Measurements from ENCODE around the gene AP5S1.
A peak's percentile ranks its signal among the peaks of the same experiment; 100 is the strongest.

The AP5S1 gene

DNA sequence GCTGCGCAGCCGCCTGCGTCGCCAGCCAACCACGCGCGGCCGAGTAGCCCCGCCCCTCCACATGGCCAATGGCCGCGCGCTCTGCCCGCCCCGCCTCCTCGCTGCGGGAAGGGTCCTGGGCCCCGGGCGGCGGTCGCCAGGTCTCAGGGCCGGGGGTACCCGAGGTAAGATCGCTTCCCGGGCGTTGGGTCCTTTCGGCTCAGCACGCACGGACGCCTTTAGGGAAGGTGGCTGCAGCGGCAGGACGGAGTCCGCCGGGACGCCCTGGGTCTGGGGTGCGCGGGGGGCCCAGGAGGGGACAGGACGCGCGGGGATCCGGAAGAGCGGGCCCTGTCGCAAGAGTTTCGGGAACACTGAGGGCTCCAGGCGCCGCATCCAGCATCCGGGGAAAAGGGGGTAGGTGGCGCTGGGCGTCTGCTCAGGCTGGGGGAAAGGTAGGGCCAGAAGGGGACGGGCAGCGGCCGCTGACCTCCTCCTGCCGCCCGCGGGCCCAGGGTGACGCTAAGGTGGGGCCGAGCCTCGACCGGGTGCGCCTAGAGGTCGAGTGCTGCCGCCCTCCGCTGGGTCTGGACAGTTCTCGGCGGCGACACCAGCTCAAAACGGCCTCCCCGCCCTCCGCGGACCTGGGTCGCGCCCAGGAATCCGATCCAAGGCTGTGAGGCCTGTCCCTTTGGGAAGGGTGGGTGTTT, 26.5 kb downstream of the AP5S1 start, which contains the start of gene MAVS:
TSS of gene MAVS (plus strand) at position 95 of the 689 bp plus-strand sequence. CDS start 7,791 bp downstream, outside the sequence.
- peak; percentile 84 for DNase-seq

DNA sequence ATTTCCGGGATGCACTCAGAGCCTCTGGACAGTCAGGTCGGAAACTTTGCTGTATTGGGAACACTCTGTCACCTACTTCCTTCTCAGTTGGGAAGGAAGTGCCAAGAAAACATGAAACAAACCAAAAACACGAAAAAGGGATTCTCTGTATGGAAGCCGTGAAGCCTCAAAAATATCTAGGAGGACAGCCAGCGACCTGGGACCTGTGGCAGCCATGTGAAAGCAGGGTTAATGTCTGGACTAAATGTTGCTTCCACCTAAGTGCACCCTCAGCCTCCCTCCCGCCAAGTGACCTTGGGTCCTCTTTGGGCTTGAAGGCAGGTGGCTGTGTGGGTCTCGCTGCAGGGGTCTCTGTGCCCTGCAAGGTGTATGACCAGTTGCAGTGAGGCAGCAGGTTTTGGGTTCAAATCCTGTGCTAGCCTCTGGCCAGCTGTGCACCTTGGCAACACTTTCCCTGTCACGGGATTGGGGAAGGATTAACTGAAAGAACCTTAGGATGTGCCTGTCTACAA, 27.1 kb downstream of the AP5S1 start:
- DNase-seq: no peak

DNA sequence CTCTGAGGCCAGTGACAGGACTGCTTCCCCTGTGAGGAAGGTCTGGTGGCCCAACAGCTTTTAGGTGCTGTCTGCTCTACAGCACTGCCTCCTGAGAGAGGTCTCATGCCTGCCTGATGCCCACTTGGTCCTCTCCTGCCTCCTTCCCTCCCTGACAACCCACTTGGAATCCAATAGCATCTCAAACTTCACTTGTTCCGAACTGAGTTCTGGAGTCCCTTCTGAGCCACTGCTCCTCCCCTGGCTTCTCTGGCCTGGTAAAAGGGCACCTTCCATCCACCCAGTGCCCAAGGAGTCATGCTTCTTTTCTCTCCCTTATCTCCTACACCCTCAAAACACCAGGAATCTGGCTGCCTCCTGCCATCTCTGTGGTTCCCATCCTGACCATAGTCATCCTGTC, 28.2 kb downstream of the AP5S1 start:
- no peak for DNase-seq

DNA sequence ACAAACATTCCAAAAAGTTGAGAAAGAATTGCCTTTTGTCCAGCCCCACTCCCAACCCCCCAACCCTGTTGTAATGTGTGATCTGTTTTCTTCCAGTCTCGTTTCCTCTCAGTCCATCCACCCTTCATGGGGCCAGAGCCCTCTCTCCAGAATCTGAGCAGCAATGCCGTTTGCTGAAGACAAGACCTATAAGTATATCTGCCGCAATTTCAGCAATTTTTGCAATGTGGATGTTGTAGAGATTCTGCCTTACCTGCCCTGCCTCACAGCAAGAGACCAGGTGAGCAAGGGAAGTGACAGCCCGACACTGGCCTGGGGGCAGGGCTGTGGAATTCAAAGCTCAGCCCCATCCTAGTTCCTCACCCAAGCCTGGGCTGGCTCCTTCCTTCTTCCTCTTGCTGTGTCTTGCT, 34.1 kb downstream of the AP5S1 start:
- DNase-seq: no peak

DNA sequence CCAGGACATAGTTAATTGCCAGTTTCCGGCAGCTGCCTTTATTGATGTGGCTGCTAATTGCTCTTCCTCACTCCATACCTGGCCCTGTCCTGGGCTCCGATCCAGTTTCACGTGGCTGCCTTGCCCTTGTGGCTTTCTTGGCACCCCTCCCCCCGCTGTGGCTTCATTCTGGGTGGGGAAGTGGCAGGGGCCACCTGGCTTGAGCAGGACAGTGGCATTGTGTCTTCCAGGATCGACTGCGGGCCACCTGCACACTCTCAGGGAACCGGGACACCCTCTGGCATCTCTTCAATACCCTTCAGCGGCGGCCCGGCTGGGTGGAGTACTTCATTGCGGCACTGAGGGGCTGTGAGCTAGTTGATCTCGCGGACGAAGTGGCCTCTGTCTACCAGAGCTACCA, 37.1 kb downstream of the AP5S1 start:
- no peak for DNase-seq

DNA sequence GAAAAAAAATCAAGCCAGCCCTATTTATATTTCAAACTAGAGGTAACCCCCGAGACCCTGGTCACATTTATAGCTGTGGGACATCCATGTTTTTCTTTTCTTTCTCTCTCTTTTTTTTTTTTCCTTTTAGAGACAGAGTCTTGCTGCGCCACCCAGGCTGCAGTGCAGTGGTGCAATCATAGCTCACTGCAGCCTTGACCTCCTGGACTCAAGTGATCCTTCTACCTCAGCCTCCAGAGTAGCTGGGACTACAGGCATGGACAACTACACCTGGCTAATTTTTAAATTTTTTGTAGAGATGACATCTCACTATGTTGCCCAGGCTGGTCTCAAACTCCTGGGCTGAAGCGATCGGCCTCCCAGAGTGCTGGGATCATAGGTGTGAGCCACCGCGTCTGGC, 38.3 kb downstream of the AP5S1 start:
- no peak for DNase-seq

DNA sequence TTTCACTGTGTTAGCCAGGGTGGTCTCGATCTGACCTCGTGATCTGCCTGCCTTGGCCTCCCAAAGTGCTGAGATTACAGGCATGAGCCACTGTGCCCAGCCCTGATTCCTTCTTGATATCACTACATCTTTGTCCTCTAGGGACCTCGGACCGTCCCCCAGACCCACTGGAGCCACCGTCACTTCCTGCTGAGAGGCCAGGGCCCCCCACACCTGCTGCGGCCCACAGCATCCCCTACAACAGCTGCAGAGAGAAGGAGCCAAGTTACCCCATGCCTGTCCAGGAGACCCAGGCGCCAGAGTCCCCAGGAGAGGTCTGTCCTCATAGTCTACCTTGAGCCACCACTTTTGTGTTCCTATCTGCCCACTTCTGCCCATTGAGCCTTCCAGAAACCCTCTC, 40.8 kb downstream of the AP5S1 start:
- DNase-seq: no peak

DNA sequence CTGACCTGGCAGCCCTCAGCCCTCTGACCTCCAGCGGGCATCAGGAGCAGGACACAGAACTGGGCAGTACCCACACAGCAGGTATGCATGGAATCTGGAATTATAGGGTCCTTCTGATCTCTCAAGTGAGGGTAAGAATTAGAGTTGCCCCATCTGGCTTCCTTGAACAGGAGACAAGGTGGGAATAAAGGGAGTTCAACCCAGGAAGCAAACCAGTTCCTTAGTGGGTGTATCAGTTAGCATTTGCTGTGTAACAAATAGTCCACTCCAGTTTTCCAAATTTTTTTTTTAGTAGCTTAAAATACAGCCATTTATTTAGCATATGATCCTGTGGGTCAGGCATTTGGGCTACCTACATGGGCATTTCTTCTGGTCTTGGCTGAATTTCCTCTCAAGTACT, 42.0 kb downstream of the AP5S1 start:
- no peak for DNase-seq

DNA sequence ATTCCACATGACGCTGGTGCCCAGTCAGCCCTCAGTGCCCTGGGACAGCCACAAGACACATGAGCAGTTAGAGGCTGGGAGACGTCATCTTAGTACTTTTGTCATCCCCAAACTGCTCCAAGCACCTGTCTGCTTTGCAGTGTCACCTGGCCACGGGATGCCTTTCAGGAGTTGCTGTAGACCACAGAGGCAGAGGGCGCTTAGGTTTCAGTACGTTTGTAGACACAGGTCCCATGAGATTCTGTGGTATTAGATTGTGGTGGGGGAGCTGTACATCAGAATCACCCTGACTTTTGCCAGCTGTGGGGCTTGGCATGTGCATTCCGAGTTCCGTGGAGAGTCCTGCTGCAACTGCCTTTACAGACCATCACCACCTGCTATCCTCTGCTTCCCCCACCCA, 43.0 kb downstream of the AP5S1 start:
- DNase-seq: no peak

DNA sequence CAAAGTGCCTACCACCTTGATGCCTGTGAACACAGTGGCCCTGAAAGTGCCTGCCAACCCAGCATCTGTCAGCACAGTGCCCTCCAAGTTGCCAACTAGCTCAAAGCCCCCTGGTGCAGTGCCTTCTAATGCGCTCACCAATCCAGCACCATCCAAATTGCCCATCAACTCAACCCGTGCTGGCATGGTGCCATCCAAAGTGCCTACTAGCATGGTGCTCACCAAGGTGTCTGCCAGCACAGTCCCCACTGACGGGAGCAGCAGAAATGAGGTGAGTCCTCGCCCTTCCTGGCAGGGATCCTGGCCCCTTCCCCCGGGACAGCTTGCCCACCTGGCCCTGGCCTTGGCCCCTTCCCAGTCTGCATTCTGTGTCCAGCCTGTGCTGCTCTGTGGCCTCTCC, 44.2 kb downstream of the AP5S1 start:
- DNase-seq: no peak

DNA sequence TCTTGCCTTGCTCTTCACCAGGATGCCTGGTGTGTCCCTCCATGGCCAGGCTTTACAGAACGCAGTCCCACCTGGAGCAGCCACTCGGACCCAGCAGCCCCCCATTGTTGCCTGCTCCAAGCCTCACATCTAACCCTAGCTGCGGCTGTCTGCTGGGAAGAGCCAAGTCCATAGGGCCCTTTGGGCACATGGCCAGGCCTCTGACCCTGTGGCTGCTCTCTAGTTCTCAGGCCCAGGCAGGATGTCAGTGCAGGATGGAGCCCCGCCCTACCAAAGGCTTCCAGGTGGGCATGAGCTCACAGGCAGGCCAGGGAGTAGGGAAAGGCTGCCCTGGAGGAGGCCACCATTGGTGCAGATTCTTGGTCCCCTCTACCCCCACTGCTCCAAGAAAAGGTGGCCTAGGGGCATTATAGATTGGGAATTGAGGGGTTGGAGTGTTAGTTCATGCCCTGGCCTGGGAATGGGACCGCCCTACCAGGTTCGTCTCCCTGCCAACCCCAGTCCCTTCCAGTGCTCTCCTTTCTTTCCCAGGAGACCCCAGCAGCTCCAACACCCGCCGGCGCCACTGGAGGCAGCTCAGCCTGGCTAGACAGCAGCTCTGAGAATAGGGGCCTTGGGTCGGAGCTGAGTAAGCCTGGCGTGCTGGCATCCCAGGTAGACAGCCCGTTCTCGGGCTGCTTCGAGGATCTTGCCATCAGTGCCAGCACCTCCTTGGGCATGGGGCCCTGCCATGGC, 45.0 kb downstream of the AP5S1 start:
- no peak for DNase-seq

DNA sequence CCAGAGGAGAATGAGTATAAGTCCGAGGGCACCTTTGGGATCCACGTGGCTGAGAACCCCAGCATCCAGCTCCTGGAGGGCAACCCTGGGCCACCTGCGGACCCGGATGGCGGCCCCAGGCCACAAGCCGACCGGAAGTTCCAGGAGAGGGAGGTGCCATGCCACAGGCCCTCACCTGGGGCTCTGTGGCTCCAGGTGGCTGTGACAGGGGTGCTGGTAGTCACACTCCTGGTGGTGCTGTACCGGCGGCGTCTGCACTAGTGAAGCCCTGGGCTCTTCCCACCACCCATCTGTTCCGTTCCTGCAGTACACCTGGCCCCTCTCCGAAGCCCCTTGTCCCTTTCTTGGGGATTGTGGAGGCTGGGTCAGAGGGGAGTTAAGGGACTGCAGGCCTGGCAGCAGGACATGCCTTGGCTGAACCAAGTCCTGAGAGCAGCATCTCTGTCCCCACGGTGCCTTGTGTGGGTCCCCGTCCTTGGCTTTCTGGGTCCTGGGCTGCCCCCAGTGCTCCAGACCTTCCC, 45.6 kb downstream of the AP5S1 start:
- DNase-seq: no peak

DNA sequence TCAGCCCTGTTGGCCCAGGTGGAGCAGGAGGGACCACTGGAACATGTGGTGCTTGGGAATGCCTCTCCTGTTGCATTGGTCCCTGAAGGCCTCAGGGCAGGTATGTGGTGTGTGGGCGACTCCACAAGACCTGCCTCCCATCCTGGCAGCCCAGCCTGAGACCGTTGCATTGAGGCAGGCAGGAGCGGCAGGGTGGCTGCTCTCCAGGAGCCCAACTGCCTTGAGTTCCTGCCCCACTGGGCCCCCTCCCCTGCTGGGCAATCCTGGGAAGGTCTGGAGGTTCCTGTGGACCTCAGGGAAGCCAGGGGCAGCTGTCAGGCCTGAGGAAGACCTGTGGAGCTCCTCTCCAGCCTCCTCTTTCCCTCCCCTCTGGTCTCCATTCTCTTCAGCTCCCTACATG, 46.1 kb downstream of the AP5S1 start:
- DNase-seq: no peak

DNA sequence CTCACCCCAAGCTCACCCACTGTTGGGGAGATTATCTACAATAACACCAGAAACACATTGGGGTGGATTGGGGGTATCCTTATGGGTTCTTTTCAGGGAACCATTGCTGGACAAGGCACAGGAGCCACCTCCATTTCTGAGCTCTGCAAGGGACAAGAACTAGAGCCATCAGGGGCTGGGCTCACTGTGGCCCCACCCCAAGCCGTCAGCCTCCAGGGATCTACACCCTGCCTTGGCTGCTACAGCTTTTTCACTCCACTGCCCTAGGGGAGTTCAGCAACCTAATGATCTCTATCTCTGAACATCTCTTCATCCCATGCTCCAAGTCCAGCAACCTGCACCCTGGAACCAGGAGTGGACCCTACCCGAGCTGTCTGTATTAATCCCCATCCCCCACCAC, 47.5 kb downstream of the AP5S1 start:
- no peak for DNase-seq

DNA sequence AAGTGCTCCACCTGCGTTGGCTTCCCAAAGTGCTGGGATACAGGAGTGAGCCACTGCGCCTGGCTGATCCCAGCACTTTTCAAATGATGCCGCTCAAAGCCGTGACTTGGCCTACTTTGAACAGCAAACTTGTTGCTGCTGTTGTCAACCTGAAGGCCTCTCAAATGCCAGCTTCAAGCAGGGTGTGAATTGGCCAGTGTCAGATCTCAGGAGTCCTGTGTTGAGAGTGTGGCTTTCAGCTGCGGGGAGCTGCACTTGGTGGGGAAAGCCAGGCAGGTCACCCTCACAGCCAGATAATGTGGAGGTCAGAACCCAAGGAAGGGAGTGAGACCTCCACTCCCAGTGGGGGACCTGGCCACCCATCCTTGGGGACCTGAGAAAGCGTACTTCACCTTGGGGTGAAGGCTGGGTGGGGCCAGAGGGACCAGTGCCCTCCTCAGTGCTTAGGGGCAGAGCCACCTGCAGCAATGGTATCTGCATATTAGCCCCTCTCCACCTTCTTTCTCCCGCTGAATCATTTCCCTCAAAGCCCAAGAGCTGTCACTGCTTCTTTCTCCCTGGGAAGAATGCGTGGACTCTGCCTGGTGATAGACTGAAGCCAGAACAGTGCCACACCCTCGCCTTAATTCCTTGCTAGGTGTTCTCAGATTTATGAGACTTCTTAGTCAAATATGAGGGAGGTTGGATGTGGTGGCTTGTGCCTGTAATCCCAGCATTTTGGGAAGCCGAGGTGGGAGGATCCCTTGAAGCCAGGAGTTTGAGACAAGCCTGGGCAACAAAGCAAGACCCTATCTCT, 49.7 kb downstream of the AP5S1 start:
- no peak for DNase-seq

DNA sequence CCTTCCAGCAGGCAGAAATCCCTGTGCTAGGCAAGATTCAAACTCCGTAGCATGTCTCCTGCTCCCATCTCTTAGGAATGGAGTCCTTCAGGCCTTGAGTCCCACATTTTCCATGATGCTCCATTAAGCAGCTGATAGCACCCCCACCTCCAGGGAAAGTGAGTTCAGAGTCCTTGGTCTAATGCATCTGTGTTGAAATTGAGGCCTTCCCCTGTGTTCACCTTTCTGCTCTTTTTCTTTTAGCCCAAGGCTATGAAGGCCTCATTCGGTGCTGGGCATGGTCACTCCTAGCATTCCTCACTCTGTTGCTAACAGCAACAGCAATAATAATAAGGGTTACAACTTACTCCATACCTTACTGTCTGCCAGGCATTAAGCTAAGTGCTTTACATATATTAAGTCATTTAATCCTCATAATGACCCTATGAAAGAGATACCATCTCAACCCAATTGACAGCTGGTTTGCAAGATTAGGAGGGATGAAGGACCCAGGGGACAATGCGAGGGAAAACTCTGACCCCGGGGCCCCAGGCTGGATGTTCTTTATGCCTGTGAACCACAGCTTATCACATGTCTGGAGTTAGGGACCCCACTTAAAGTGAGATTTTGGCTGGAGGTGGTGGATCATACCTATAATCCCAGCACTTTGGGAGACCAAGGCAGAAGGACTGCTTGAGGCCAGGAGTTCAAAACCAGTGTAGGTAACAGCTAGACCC, 51.4 kb downstream of the AP5S1 start:
- DNase-seq: no peak

DNA sequence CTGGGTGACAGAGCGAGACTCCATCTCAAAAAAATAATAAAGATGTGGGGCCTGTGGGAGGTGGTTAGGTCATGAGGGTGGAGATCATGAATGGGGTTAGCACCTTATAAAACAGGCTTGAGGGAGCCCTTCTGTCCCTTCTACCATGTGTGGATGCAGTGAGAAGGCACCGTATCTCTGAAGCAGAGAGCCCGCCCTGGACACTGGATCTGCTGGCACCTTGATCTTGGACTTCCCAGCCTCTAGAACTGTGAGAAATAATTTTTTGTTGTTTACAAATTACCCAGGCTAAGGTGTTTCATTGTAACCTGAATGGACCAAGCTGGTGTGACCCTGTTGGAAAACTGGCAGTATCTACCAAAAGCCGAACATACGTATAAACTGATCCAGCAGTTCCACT, 53.2 kb downstream of the AP5S1 start:
- DNase-seq: no peak

DNA sequence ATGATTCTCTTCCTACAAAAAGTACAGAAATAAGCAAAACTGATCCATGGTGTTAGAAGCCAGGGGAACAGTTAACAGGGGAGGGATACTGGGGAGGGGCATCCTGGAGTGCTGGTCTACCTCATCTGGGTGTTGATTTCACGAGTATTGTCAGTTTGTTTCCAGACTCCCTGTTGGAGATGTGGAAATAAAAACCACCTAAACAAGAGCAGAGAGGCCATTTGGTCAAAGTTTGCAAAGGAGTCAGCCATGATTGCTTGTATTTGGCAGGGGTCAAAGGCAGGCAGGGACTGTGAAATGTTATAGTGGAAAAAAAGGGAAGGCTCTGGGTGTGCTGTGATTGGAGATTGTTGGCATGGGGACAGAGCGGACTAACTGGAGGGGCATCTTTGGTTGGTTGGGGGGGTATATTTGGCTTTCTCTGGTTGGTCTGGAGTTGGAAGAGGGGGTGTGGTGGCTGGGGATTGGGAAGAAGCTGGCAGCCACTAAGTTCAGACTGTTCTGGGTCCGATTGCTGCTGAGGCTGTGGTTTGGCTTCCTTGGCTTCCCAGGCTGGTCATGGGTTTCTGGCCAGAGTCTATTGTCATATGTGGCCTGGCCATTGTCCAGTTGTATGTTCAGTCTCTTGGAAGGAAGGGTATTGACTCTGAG, 54.0 kb downstream of the AP5S1 start:
- no peak for DNase-seq

DNA sequence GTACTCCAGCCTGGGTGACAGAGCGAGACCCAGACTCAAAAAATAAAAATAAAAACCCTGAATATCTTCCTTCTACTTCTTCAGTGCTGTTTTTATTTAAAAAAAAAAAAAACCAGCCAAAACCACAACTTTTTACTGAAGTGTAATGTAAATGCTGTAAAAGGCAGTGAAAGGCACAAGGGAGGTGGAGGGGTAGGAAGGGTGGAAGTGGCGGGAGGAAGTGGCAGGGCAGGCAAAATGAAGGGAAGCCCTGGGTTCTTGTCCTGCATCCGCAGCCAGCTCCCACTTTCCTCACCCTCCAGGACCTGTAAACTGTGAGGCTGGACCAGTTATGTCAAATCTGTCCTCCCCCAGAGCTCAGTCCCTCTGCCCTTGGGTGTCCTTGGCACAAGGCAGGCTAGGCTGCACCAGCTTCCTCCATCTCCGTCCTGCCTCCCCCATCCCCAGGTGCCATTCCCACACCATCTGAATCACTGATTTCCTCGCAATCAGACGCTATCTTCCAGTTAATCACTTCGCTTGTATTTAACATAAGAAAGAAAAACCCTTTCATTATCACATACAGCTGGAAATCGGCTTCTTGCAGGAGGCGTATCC, 55.1 kb downstream of the AP5S1 start:
- DNase-seq: no peak

DNA sequence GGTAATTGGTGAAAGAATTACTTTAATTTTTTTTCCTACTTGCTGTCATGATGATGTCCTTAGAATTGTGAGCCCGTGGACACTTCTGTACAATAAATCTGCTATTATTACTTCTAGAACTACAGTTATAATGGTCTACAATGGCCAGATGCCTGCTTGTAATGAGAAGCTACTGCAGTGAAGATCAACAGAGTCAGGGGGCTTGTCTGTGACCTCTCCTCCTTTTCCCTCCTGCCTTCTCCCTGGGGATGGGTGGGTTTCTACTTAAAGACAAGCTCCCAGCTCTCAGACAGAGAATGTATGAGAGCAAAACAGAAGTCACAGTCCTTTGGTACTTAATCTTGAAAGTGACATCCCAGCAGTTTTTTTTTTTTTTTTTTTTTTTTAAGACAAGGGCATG, 55.7 kb downstream of the AP5S1 start:
- no peak for DNase-seq

DNA sequence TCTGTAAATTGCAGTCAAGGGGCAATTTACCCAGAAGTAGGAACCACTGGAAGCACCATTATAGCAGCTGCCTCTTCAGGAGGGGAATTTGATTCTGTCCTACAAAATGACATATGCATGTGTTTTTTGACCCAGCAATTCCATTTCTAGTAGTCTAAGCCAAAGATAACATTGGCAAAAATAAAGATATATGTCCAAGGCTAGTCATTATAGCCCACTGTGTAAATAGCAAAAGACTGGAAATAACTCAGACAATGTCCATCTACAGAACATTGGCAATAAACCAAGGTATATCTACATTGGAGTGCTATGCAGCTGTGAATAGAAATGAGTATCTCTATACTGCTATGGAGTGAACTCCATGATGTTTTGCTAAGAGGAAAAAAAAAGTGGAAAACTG, 56.3 kb downstream of the AP5S1 start:
- no peak for DNase-seq
